Progenitor cell of endocrine pancreas (in vitro differentiated cells): Measurements from ENCODE around the gene PCDHAC2. TPM values are rescaled to one million over a fixed set of nuclear protein-coding genes. Genes with fewer than 3 reads are reported as not detected.

Source experiments
- DNase-seq: peaks from one replicate; pipeline ENCODE4 v3.0.0; 2021; ENCODE audit warnings: low spot score; ENCODE audit not compliant: unreplicated experiment
- H3K27ac Mint-ChIP-seq: 2 replicates; pipeline ENCODE4 v1.8.0; 2021; ENCODE audit warnings: mild to moderate bottlenecking, moderate library complexity, mixed read lengths
- H3K27me3 Mint-ChIP-seq: 2 replicates; pipeline ENCODE4 v1.8.0; 2021; ENCODE audit warnings: mixed read lengths
- H3K36me3 Mint-ChIP-seq: 2 replicates; pipeline ENCODE4 v1.8.0; 2022; ENCODE audit warnings: mixed read lengths; ENCODE audit not compliant: insufficient read depth
- H3K4me1 Mint-ChIP-seq: 2 replicates; pipeline ENCODE4 v1.8.0; 2021; ENCODE audit warnings: low read depth, mixed read lengths
- H3K4me3 Mint-ChIP-seq: 2 replicates; pipeline ENCODE4 v1.8.0; 2021; ENCODE audit warnings: low read depth, mild to moderate bottlenecking, moderate library complexity, mixed read lengths
- H3K9me3 Mint-ChIP-seq: 2 replicates; pipeline ENCODE4 v1.8.0; 2021; ENCODE audit warnings: low read depth, mixed read lengths
- total RNA-seq: library from RNA; stranded (reverse); gene quantifications from 2 replicates; pipeline ENCODE4 v1.2.1, GENCODE V29; 2021
- TF ChIP-seq, protein P1 (sequence below): fragments of 200-600 bp; sonication (generic); IDR thresholded peaks from one replicate; pipeline ENCODE4 v1.5.0; 2021; ENCODE audit warnings: antibody characterized with exemption, mild to moderate bottlenecking; ENCODE audit not compliant: unreplicated experiment

PCDHAC2 gene
- total RNA-seq, 1 donor from 2014 or later, result 1.9 TPM

DNA sequence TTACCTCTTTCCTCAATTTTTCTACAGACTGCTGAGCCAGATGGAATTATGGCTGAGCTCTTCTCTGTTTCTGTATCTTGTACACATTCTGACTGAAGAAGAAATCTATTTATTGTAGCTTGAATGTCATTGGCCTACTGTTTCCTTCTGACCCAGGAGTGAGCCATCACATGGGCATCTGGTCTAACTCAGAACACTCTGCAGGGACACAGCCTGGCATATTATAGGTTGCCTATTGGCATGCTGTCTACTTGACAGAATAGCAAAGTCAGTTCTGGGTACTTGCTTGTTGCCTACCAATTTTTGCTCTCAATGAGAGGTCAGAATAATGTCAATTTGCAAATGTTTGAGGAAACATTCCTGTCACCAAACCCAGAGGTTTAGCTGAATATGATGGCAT lies 7.3 kb downstream of the PCDHAC2 start:
- H3K27ac Mint-ChIP-seq, result no peak overlapping the region
- no peaks in the 10 kb centered on the region for H3K36me3 Mint-ChIP-seq
- H3K4me3 Mint-ChIP-seq, result no peak overlapping the region
- H3K27me3 Mint-ChIP-seq, result peaks cover 3% of the 10 kb centered on the region
- DNase-seq, result no peak
- TF ChIP-seq, protein P1, sequence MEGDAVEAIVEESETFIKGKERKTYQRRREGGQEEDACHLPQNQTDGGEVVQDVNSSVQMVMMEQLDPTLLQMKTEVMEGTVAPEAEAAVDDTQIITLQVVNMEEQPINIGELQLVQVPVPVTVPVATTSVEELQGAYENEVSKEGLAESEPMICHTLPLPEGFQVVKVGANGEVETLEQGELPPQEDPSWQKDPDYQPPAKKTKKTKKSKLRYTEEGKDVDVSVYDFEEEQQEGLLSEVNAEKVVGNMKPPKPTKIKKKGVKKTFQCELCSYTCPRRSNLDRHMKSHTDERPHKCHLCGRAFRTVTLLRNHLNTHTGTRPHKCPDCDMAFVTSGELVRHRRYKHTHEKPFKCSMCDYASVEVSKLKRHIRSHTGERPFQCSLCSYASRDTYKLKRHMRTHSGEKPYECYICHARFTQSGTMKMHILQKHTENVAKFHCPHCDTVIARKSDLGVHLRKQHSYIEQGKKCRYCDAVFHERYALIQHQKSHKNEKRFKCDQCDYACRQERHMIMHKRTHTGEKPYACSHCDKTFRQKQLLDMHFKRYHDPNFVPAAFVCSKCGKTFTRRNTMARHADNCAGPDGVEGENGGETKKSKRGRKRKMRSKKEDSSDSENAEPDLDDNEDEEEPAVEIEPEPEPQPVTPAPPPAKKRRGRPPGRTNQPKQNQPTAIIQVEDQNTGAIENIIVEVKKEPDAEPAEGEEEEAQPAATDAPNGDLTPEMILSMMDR, result no peak
- no peaks in the 10 kb centered on the region for H3K4me1 Mint-ChIP-seq
- H3K9me3 Mint-ChIP-seq, result no peaks in the 10 kb centered on the region

DNA sequence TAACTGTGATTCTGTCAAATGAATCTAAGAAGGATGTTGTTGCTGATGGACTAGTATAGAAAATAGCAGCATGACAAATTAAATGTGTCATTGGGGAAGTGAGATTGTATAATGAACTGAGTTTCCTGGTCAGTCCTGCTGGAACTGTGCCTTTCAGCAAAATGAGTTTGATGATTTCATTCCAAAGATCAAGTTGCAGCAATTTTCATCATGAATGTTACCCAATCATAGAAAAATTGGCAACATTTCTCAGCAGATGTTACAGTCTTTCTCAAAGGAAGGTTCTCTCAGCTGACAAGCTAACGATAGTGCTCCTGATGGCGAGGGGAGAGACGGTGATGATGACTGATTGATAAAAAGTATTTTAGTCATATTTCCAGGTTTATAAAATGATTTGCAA lies 10.7 kb downstream of the PCDHAC2 start:
- DNase-seq, result no peak
- Mint-ChIP-seq H3K27me3 (no peaks in the 10 kb centered on the region), H3K36me3 (no peaks in the 10 kb centered on the region), H3K4me3 (no peak overlapping the region), H3K9me3 (no peaks in the 10 kb centered on the region), H3K4me1 (no peaks in the 10 kb centered on the region), H3K27ac (no peak overlapping the region)
- TF ChIP-seq, protein P1, result no peak

DNA sequence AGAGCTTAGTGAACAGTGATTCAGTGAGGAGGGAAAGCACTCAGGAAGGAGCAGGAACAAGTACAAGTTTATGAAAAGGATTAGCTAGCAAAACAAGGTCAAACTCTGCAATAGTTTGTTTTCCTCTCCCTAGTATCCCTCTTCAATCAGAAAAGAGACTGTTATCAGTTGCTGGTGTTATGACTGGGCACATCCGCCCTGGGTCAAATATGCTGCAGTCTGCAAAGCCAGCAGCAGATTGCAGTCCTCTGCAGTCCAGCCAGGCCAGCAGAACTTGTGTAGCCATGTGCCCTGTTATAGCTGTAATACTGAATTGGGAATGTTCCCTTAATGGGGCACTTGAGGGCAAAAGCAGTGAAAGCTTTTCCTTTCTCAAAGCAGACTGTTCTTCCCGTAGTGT lies 12.0 kb downstream of the PCDHAC2 start:
- TF ChIP-seq, protein P1, result no peak
- Mint-ChIP-seq H3K9me3 (no peaks in the 10 kb centered on the region), H3K4me3 (no peak overlapping the region), H3K4me1 (no peaks in the 10 kb centered on the region), H3K27me3 (no peaks in the 10 kb centered on the region), H3K27ac (no peak overlapping the region), H3K36me3 (peaks cover 2% of the 10 kb centered on the region)
- no peak for DNase-seq

DNA sequence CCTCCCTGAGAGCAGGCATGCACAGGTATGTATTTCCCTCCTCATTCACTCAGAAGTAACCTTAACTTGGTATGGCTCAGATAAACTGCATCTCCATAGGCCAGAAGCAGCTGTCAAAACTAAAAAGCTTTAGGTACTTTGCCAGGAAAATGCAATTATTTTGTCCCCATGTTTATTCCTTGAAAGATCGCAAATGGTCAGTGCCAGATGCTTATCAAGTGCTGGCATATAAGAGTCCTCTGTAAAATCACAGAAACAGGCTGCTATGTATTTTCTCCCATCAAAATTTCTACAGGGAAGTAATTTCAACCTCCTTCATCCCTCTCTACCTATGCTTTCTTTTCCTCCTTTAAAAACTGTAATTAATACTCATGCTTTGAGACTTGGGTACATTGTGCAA lies 12.7 kb downstream of the PCDHAC2 start:
- TF ChIP-seq, protein P1, result no peak
- no peak for DNase-seq
- H3K4me1 Mint-ChIP-seq, result no peaks in the 10 kb centered on the region
- H3K9me3 Mint-ChIP-seq, result no peaks in the 10 kb centered on the region
- no peak overlapping the region for H3K4me3 Mint-ChIP-seq
- no peak overlapping the region for H3K27ac Mint-ChIP-seq
- peaks cover 2% of the 10 kb centered on the region for H3K36me3 Mint-ChIP-seq
- H3K27me3 Mint-ChIP-seq, result no peaks in the 10 kb centered on the region

DNA sequence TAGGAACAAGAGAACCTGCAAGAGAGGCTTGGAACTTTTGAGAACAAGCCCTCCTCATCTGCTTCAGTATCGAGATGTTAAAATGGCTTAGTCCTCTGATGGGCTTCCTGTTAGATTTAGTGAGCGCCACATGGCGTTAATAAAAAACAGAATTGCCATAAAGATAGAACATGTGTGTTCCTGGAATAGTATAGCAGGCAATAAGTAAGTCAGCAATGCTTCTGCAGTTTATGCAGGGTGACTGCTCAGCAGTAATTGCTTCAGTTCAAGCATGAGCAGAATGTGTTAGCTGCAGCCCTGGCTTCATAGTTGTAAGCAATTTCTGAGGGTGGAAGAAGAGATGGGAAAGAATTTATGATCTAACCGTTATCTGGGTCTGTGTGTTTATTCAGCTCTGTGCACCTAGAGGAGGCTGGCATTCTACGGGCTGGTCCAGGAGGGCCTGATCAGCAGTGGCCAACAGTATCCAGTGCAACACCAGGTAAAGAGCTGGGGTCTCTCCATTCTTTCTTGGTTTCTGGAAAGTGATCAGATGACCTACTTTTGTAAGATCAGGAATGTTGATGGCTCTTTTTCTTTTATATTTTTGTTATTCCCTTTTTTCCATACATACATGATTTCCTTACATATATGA lies 15.9 kb downstream of the PCDHAC2 start:
- Mint-ChIP-seq H3K36me3 (peaks cover 2% of the 10 kb centered on the region), H3K4me3 (no peak overlapping the region), H3K27ac (no peak overlapping the region), H3K4me1 (no peaks in the 10 kb centered on the region), H3K27me3 (no peaks in the 10 kb centered on the region), H3K9me3 (no peaks in the 10 kb centered on the region)
- TF ChIP-seq, protein P1, result no peak
- no peak for DNase-seq
